KOPT-K1 (cell line): Measurements from ENCODE around the gene CHST3.
A peak's percentile ranks its signal among the peaks of the same experiment; 100 is the strongest.
"Not testable (repeated sequence)": the region's sequence is repeated elsewhere in the genome, so short reads cannot be mapped to it uniquely, and the experiment has no call there.

ENCODE experiments used
- H3K27ac ChIP-seq: fragments of 200-600 bp; sonication (generic); 2 replicates; pipeline ENCODE4 v1.5.1; 2016; ENCODE audit warnings: antibody characterized with exemption, mild to moderate bottlenecking, low read depth, low read length; ENCODE audit not compliant: poor library complexity, severe bottlenecking
- H3K36me3 ChIP-seq: fragments of 200-600 bp; sonication (generic); 2 replicates; pipeline ENCODE4 v1.5.1; 2017; ENCODE audit warnings: antibody characterized with exemption, mild to moderate bottlenecking, low read length, moderate library complexity; ENCODE audit not compliant: insufficient read depth
- H3K9me3 ChIP-seq: fragments of 200-600 bp; sonication (generic); 2 replicates; pipeline ENCODE4 v1.5.1; 2017; ENCODE audit warnings: antibody characterized with exemption, low read length, mild to moderate bottlenecking; ENCODE audit not compliant: insufficient read depth, poor library complexity, severe bottlenecking

CHST3 gene

GRCh38 chr10:71974489-71975021 is 10.4 kb downstream of the CHST3 start:
- no peaks in the 10 kb centered on the region for H3K36me3 ChIP-seq
- peak overlapping the region; percentile 17 for H3K27ac ChIP-seq
- H3K9me3 ChIP-seq, result no peaks in the 10 kb centered on the region

GRCh38 chr10:71975087-71975870 is 11.1 kb downstream of the CHST3 start:
- H3K27ac ChIP-seq, result no peak overlapping the region
- H3K36me3 ChIP-seq, result no peaks in the 10 kb centered on the region
- no peaks in the 10 kb centered on the region for H3K9me3 ChIP-seq

- Histone ChIP-seq H3K36me3 (no peaks in the 10 kb centered on the region), H3K27ac (no peak overlapping the region), H3K9me3 (no peaks in the 10 kb centered on the region)
These were observed 11.9 kb downstream of the CHST3 start for GRCh38 chr10:71975871-71976725.

GRCh38 chr10:71977614-71977903 is 13.4 kb downstream of the CHST3 start:
- H3K27ac ChIP-seq, H3K9me3 ChIP-seq: not testable (repeated sequence)

GRCh38 chr10:71978476-71978875 is 14.3 kb downstream of the CHST3 start:
- H3K36me3 ChIP-seq, result no peaks in the 10 kb centered on the region
- H3K27ac ChIP-seq, result no peak overlapping the region
- H3K9me3 ChIP-seq, result no peaks in the 10 kb centered on the region

More at GRCh38 chr10:71977614-71977903, 13.4 kb downstream of the CHST3 start:
- not testable (repeated sequence) for H3K36me3 ChIP-seq

GRCh38 chr10:71978988-71979691 is 14.9 kb downstream of the CHST3 start:
- H3K36me3 ChIP-seq, result no peaks in the 10 kb centered on the region
- H3K27ac ChIP-seq, result no peak overlapping the region
- no peaks in the 10 kb centered on the region for H3K9me3 ChIP-seq

- no peak overlapping the region for H3K27ac ChIP-seq
- no peaks in the 10 kb centered on the region for H3K36me3 ChIP-seq
- H3K9me3 ChIP-seq, result no peaks in the 10 kb centered on the region
These were observed 15.5 kb downstream of the CHST3 start for GRCh38 chr10:71979692-71980062.

GRCh38 chr10:71980181-71981014 is 16.2 kb downstream of the CHST3 start:
- Histone ChIP-seq H3K36me3 (no peaks in the 10 kb centered on the region), H3K9me3 (no peaks in the 10 kb centered on the region), H3K27ac (no peak overlapping the region)

- Histone ChIP-seq H3K27ac (no peak overlapping the region), H3K9me3 (no peaks in the 10 kb centered on the region), H3K36me3 (no peaks in the 10 kb centered on the region)
These were observed 17.1 kb downstream of the CHST3 start for GRCh38 chr10:71981015-71981875.

GRCh38 chr10:71981876-71982230 is 17.7 kb downstream of the CHST3 start:
- no peaks in the 10 kb centered on the region for H3K36me3 ChIP-seq
- no peak overlapping the region for H3K27ac ChIP-seq
- no peaks in the 10 kb centered on the region for H3K9me3 ChIP-seq

GRCh38 chr10:71982269-71983178 is 18.3 kb downstream of the CHST3 start:
- H3K36me3 ChIP-seq, result no peaks in the 10 kb centered on the region
- no peaks in the 10 kb centered on the region for H3K9me3 ChIP-seq

GRCh38 chr10:71984126-71984808 is 20.1 kb downstream of the CHST3 start:
- peaks cover 6% of the 10 kb centered on the region for H3K9me3 ChIP-seq
- no peak overlapping the region for H3K27ac ChIP-seq
- H3K36me3 ChIP-seq, result no peaks in the 10 kb centered on the region

More at GRCh38 chr10:71982269-71983178, 18.3 kb downstream of the CHST3 start:
- no peak overlapping the region for H3K27ac ChIP-seq
